KG1 (cell line): ENCODE measurements around the gene GRK5.

Experiments
- DNase-seq: peaks from one replicate; lab custom pipeline; 2025; lab: John Stamatoyannopoulos, UW

Gene GRK5

GRCh38 chr10:119297207-119297968 lies 90.0 kb downstream of the GRK5 start:
- no peak for DNase-seq

- no peak for DNase-seq
Measured at GRCh38 chr10:119298810-119299209, 91.4 kb downstream of the GRK5 start.

GRCh38 chr10:119299531-119299930 lies 92.2 kb downstream of the GRK5 start:
- no peak for DNase-seq

DNA sequence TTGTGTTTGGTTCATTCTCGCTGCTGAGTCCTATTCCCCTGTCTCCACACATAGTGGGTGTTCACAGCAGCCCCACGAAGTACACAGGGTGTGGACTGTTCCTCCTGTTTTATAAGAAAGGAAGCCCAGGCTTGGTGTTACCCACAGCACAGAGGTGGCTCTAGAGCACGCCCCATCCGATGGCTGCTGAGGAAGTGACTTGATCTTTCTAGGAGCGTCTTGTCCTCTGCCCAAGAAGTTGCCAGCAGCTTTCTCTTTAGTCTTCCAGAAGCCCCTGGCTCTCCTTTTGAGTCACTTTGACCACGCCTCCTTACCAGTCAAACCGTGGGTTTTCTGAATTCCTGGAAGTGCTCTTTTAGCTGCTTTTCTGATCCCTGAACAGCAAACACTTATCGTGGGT lies 94.0 kb downstream of the GRK5 start:
- DNase-seq = no peak

DNA sequence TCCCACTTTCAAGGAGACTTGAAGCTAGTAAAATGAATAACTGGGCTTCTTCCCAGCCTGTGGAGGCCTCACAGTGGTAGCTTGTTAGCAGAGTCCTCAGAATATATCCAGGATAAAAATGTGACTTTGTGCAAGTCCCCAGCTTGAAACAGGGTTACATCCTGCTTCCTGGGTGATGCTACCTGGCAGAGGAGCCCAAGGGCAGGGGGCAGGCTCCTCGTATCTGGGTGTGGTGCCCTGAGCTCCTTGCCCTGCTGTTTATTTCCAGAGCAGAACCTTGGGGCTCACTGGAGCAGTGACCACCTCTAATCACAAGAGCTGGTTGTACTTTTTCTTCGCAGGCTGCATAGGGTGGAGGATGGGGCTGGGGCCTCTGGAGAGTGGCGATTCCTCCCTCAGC lies 94.8 kb downstream of the GRK5 start:
- DNase-seq = no peak

- DNase-seq = no peak
Measured at GRCh38 chr10:119302591-119303253, 95.4 kb downstream of the GRK5 start.

GRCh38 chr10:119303886-119304285 lies 96.5 kb downstream of the GRK5 start:
- no peak for DNase-seq

DNA sequence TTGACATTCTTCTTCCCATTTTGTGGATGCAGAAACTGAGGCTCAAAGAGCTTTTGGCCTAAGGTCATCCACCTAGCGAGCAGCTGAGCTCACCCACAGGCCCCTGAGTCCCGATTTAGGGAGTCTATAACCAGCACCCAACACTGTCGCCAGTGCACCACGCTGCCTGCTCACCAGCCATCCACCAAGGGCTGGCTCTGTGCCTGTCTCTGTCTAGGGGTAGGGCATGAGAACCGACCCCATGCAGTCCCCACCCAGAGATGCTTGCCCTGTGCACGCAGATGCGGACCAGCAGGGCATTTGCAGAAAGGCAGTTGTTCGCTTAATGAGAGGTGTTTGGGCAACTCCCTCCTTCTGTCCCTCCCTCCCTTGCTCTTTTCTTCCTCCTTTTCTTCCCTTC lies 97.2 kb downstream of the GRK5 start:
- DNase-seq = no peak

GRCh38 chr10:119305860-119306513 lies 98.6 kb downstream of the GRK5 start:
- DNase-seq = peak; percentile 84

GRCh38 chr10:119306514-119306951 lies 99.2 kb downstream of the GRK5 start:
- peak; percentile 46 for DNase-seq

DNA sequence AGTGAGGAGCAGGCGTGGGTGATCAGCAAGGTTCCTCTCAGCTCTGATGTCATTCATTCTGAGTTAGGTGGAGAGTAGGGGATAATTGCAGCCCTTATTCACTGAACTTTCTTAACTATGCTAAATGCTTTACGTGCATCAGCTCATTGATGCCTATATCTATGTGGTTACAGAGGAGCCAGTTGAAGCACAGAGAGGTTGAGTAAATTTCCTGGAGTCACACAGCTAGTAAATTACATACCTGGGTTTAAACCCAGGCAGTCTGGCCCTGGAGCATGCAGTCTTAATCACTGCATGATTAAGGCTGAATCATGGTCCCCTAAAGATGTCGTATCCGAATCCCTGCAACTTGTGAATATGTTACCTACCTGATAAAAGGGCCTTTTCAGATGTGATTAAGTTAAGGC lies 99.6 kb downstream of the GRK5 start:
- no peak for DNase-seq

DNA sequence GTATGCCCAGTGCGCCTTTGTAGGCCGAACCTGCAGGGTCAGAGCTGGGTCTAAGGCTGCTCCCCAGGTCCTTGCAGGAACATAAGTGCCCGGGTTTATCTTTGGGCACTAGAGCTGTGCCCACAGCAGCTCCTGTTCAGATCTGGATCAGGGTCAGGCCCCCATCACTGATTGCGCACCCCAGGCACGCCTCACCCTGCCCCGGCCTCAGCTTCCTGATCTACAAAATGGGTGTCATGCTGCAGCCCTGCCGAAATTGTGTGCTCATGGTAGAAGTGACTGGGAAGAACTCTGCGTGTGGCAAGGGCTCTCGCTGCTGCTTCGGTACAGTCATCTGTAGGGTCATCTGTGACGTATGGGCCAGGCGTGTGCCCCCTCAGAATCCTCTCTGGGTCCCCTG lies 100.7 kb downstream of the GRK5 start:
- DNase-seq = no peak

- no peak for DNase-seq
Measured at GRCh38 chr10:119308551-119309422, 101.4 kb downstream of the GRK5 start.

DNA sequence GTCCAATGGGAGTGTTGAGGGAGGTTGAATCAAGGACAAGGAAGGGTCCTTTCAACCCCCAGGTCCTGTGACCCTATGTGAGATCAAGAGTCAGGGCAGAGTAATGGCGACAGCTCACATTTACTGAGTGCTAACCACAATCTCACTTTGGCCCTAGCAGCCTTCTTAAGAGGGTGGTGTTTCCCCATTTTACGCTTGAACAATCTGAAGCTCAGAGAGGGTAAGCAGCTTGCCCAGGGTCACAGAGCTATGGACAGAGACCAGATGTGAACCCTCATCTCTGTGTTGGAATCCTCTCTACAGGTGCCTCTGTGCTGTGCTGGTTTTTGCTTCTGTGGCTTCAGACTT lies 102.0 kb downstream of the GRK5 start:
- no peak for DNase-seq

GRCh38 chr10:119310806-119311205 lies 103.4 kb downstream of the GRK5 start:
- DNase-seq = no peak

DNA sequence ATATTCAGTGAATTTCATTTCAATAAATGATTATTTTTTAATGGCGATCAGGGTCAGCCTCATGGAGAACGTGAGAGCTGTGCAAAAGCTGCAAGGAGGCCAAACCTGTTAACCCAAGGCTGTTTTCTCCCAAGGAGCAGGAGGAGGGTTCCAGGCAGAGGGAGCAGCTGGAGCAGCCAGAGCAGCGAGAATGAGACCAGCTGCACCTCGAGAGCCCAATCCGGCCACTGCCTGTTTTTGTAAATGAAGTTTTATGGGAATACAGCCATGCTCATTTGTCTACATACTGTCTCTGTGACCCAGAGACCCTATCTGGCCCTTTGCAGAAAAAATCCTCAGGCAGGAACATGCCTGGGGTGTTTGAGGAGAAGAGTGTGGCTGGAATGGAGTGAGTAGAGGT lies 104.9 kb downstream of the GRK5 start:
- no peak for DNase-seq

GRCh38 chr10:119313024-119313423 lies 105.7 kb downstream of the GRK5 start:
- DNase-seq = no peak

GRCh38 chr10:119313644-119314043 lies 106.3 kb downstream of the GRK5 start:
- DNase-seq = peak; percentile 54

DNA sequence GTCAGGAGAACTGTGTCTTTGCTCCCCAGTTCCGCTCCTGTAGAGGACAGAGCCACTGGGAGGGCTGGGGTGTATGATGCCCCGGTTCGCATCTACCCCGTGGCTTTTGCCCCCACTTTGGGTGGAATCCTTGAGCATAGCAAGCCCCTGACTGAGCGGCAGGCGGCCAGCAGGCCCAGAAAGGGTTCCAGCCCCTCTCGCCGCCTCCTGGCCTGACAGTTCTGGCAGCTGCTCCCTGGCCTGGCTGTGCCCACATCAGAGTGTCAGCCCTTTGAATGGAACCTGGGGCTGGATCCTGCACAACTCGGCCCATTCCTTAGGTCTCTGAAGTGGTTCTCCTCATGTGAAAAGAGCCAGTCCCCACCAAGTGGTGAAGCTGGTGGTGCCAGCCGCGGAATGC lies 106.7 kb downstream of the GRK5 start:
- DNase-seq = no peak

- DNase-seq = no peak
Measured at GRCh38 chr10:119314486-119314885, 107.1 kb downstream of the GRK5 start.

DNA sequence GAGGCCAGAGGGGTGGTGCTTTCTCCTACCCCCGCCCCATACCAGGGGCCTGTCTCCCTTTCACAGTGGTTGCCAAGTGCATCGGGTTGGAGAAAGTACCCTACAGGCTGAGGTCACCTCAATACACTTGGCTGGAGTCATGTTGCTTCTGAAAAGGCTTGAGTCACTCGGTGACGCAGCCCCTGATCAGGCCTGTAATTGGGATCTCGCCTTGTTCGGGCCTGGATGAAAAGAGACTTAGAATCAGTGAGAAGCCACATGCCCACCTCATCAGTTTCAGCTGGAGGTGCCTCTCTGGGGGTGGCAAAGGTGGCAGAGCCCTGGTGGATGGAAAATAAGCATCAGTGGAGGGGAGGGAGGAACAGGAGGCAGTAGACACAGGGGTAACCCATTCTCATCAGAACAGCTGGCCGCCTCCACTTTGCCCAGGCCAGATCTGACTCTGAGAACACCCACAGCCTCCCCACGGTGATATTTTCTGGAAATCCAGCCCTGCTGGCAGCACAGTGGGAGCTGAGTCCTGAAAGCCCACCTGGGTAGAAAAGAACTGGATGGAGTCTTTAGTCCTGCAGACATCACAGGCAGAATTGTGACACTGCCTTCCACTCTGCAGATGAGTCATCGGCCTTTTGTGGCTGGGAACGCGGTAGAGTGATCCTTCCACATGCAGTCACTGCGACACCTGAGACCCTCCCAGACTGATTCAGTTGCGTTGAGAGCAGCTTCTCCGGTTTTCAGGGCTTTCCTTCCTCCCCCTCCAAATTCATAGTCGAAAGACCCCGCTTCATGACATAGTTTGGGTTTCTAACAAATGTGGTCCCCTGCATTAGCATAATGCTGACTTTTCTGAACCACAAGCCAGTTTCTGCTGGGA lies 108.0 kb downstream of the GRK5 start:
- DNase-seq = no peak
